ENCODE results near the gene ADAMTS16.

ADAMTS16 gene

DNA sequence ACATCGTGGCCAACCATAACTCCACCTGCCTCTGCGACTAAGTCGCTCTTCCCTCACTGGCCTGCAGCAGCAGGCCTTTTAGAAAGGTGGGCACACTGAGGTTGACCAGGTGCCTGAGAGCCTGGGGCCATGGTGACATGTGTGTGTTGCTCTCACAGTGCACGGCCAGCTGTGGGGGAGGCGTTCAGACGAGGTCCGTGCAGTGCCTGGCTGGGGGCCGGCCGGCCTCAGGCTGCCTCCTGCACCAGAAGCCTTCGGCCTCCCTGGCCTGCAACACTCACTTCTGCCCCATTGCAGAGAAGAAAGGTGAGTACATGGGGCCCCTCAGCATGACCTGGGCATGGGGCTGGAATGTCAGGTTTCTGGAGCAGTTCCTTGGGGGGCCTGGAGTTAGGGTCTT is 177.8 kb downstream of the ADAMTS16 start:
- DNase-seq (ENCODE audit: low spot score in 2 of 2), result no peak
- Histone ChIP-seq H3K4me1 (no peaks in the 10 kb centered on the region), H3K4me3 (no peak overlapping the region), H3K27me3 (ENCODE audit: low read depth) (no peaks in the 10 kb centered on the region), H3K9me3 (no peaks in the 10 kb centered on the region), H3K36me3 (replicated peaks) (no peaks in the 10 kb centered on the region)
- in situ Hi-C loops (cut with MboI; ENCODE audit: low sequenced_read_pairs), result no loop called here

DNA sequence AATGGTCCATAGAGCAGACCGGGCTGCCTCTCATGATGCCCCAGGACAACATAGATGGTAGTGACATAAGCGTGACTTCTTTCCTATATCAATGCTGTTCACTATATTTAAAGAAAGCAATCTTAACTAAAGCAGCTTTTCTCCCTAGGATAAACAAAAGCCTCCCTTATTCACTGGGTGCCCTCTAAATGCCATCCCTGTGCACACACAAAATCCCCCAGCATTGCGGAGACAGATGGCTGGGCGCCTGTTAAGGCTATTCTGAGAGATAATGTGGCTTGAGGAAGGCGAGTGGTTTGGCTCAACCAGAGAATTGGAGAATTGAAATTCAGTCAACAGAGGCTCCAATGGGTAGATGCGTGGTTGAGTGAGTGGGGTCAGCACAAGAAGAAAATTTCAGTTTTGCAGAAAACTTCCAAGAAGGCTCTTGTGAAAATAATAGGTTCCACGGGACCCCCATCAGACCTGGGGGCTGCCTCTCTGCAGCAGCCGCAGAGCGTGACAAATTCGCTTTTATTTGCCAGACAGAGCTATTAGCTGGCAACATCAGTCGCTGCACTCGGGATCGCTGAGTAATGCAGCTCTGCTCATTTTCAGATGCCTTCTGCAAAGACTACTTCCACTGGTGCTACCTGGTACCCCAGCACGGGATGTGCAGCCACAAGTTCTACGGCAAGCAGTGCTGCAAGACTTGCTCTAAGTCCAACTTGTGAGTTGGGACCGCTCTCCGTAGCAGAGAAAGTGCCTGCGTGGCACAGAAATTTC is 178.5 kb downstream of the ADAMTS16 start:
- H3K36me3 ChIP-seq (replicated peaks), result no peaks in the 10 kb centered on the region
- in situ Hi-C loops (cut with MboI; ENCODE audit: low sequenced_read_pairs), result no loop called here
- no peaks in the 10 kb centered on the region for H3K9me3 ChIP-seq
- H3K4me3 ChIP-seq, result no peak overlapping the region
- H3K4me1 ChIP-seq, result no peaks in the 10 kb centered on the region
- no peak for DNase-seq (ENCODE audit: low spot score in 2 of 2)
- no peaks in the 10 kb centered on the region for H3K27me3 ChIP-seq (ENCODE audit: low read depth)

DNA sequence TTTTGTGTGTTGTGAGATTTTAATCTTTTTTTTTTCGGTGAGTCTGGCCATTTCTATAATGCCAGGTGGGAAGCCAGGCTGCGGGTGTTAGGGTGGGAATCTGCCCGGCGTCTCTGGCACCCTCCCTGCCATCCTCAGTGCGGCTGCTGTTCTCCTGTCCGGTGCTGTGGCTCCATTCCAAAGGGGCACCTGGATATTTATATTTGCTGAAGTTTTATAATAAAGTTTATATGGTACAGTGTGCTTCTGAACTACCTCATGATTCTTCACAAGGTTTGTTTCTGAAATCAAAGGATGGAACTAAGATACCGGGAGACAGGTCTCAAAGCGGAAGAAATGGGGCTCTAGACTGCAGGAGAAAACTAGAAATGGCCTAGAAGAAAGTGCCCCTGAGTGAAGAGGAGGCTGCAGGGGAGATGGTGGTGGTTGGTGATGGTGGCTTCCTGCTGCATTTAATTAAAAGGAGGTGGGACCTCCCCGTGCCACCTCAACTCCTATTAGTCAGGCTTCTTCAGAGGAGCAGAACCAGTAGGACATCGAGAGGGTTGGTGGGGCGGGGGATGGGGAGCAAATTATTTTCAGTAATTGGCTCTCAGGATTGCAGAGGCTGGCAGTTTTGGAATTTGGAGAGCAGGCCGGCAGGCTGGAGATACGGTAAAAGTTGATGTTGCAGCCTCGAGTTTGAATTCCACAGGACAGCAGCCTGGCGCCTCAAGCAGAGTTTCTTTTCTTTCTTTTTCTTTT is 180.1 kb downstream of the ADAMTS16 start:
- no peaks in the 10 kb centered on the region for H3K27me3 ChIP-seq (ENCODE audit: low read depth)
- H3K9me3 ChIP-seq, result no peaks in the 10 kb centered on the region
- no peak overlapping the region for H3K4me3 ChIP-seq
- H3K4me1 ChIP-seq, result no peaks in the 10 kb centered on the region
- in situ Hi-C loops (cut with MboI; ENCODE audit: low sequenced_read_pairs), result no loop called here
- DNase-seq (ENCODE audit: low spot score in 2 of 2), result no peak
- no peaks in the 10 kb centered on the region for H3K36me3 ChIP-seq (replicated peaks)

DNA sequence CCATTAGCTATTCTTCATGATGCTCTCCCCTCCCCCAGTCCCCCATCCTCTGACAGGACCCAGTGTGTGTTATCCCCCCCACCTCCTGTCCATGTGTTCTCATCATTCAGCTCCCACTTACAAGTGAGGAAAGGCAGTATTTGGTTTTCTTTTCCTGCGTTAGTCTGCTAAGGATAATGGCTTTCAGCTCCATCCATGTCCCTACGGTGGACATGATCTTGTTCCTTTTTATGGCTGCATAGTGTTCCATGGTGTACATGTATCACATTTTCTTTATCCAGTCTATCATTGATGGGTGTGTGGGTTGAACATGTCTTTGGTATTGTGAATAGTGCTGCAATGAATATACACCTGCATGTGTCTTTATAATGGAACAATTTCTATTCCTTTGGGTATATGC is 181.0 kb downstream of the ADAMTS16 start:
- Histone ChIP-seq H3K4me3 (no peak overlapping the region), H3K27me3 (ENCODE audit: low read depth) (no peaks in the 10 kb centered on the region), H3K9me3 (no peaks in the 10 kb centered on the region), H3K36me3 (replicated peaks) (no peaks in the 10 kb centered on the region), H3K4me1 (no peaks in the 10 kb centered on the region)
- in situ Hi-C loops (cut with MboI; ENCODE audit: low sequenced_read_pairs), result no loop called here
- DNase-seq (ENCODE audit: low spot score in 2 of 2), result no peak

DNA sequence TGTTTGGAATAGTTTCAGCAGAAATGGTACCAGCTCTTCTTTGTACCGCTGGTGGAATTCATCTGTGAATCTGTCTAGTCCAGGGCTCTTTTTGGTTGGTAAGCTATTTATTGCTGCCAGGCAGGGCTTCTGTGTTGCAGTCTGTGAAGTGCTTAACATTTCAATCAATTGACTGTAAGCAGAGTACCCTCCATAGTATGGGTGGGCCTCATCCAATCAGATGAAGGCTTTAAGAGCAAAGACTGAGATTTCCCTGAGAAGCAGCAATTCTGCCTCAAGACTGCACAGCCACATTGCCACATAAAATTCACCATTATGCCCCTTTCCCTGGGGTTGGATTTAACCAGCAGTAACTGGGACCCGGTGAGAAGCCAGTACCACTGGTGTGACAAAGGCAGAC is 183.4 kb downstream of the ADAMTS16 start:
- no peaks in the 10 kb centered on the region for H3K27me3 ChIP-seq (ENCODE audit: low read depth)
- no peak overlapping the region for H3K4me3 ChIP-seq
- in situ Hi-C loops (cut with MboI; ENCODE audit: low sequenced_read_pairs), result no loop called here
- no peak for DNase-seq (ENCODE audit: low spot score in 2 of 2)
- no peaks in the 10 kb centered on the region for H3K4me1 ChIP-seq
- H3K9me3 ChIP-seq, result no peaks in the 10 kb centered on the region
- no peaks in the 10 kb centered on the region for H3K36me3 ChIP-seq (replicated peaks)

DNA sequence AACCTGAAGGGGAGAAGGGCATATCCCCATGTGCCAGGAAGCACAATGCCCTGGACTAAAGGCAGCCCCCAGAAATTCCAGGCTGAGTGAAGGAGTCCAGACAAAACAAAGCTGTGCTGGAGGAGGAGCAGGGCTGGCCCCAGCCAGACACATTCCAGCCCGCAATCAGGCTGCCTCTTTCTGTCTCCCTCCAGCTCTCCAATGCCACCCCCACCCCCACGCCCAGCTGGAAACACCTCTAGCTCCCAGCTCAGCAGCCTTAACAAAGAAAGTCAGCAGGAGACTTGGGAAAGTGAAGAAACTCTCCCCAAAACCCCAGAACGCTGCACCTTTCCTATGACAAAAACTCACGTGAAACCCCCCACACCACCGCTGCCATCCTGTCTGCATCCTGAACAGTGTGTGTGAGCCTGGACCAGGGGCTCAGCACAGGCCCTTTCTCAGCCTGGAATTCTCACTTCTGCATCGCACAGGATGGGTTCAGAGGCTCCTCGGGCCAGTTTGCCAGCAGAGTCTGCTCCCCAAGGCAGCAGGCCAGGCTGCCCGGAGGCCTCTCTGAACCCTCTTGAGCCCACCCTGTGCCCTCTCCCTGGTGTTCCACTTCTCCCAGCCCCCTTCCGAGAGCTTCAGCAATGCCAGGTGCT is 186.1 kb downstream of the ADAMTS16 start:
- no peak for DNase-seq (ENCODE audit: low spot score in 2 of 2)
- H3K4me3 ChIP-seq, result no peak overlapping the region
- H3K36me3 ChIP-seq (replicated peaks), result no peaks in the 10 kb centered on the region
- in situ Hi-C loops (cut with MboI; ENCODE audit: low sequenced_read_pairs), result no loop called here
- no peaks in the 10 kb centered on the region for H3K27me3 ChIP-seq (ENCODE audit: low read depth)
- H3K4me1 ChIP-seq, result no peaks in the 10 kb centered on the region
- H3K9me3 ChIP-seq, result no peaks in the 10 kb centered on the region

DNA sequence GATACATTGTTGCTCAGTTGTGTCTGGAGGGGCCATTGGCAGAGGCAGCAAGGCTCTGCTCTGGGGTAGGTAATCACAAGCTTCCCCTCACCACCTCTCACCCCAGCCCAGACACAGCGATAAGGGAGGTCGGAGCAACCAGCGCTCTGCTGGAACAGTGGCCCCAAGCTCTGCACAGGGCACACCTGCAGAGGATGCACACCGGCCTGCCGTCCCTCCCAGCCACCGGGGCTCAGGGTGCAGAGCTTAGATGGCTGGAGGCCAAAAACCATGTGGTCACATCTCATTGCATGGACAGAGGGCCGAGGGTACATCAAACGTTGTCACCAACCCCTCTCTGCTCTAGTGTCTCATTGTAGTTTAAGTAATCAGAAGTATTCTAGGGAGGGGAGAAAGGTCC is 187.0 kb downstream of the ADAMTS16 start:
- Histone ChIP-seq H3K9me3 (no peaks in the 10 kb centered on the region), H3K36me3 (replicated peaks) (no peaks in the 10 kb centered on the region), H3K4me3 (no peak overlapping the region), H3K27me3 (ENCODE audit: low read depth) (no peaks in the 10 kb centered on the region), H3K4me1 (no peaks in the 10 kb centered on the region)
- no peak for DNase-seq (ENCODE audit: low spot score in 2 of 2)
- in situ Hi-C loops (cut with MboI; ENCODE audit: low sequenced_read_pairs), result no loop called here

DNA sequence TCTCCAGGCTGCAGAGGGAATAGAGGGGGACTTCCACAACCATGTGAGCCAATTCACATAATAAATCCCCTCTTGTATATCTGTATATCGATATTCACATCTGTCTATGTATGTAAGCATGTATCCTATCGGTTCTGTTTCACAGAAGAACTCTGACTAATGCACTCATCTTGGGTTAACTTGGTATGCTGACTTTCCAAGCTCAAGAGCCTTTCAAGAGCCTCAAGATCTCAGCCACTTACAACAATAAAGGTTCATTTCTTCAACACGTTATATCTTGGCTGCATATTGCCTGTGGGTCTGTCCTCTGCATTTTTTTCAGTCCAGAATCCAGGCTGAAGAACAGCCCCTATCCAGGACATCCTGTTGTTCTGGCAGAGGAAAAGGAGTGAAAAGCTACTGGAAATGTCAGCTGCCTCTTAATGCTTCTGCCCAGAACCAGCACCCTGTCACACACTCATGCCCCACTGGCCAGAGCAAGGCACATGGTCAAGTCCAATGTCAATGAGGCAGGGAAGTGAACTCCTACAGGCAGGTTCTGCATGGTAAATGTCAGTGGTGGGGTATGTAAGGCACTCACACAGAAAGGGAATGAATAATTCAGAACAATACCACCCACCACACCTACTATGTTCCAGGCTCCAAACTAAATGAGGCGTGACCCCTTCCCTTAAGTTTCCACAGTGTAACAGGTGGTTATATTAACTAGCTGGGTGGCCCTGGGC is 190.8 kb downstream of the ADAMTS16 start:
- Histone ChIP-seq H3K36me3 (replicated peaks) (no peaks in the 10 kb centered on the region), H3K27me3 (ENCODE audit: low read depth) (no peaks in the 10 kb centered on the region), H3K4me3 (no peak overlapping the region), H3K9me3 (no peaks in the 10 kb centered on the region), H3K4me1 (no peaks in the 10 kb centered on the region)
- no peak for DNase-seq (ENCODE audit: low spot score in 2 of 2)
- in situ Hi-C loops (cut with MboI; ENCODE audit: low sequenced_read_pairs), result no loop called here

DNA sequence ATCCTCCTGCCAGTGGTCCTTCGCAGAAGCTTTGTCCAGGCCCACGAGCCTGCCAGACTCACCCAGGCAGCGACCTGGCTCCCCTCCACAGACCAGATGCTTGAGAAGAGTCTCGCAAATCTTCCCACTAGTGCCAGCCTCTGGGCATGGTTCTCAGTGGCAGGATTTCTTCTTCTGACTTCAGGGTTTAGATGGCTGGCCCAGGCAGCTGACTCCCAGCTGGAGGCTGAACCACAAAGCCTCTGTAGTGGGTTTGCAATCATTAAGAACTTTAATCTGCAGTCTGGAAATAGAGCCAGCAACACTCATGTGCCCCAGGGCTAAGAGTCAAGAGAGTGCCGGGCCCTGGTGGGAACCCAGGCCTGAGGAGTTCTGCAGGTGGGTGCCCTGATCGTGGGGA is 191.7 kb downstream of the ADAMTS16 start:
- in situ Hi-C loops (cut with MboI; ENCODE audit: low sequenced_read_pairs), result no loop called here

DNA sequence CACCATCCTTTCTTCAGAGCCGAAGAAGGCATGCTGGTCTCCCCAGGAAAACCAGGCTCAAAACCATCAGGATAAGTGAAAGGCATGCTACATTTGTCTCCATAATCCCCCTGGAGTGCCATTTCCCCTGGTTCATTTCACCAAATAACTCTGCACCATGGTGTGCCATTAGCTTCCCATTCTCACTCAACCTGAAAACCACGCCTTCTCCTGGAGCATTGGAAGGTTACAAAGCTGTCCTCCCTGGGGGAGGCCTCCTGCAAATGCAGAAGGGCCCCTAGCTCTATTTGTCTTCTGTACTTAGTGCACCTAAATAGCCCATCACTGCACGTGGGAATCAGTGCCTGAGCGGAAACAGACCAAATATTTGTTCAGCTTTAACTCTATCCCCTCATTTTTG is 192.2 kb downstream of the ADAMTS16 start:
- no peaks in the 10 kb centered on the region for H3K9me3 ChIP-seq
- H3K4me3 ChIP-seq, result no peak overlapping the region
- H3K27me3 ChIP-seq (ENCODE audit: low read depth), result no peaks in the 10 kb centered on the region
- no peaks in the 10 kb centered on the region for H3K36me3 ChIP-seq (replicated peaks)
- DNase-seq (ENCODE audit: low spot score in 2 of 2), result no peak
- H3K4me1 ChIP-seq, result no peaks in the 10 kb centered on the region
- in situ Hi-C loops (cut with MboI; ENCODE audit: low sequenced_read_pairs), result no loop called here

More for the DNA sequence above, 191.7 kb downstream of the ADAMTS16 start:
- no peaks in the 10 kb centered on the region for H3K9me3 ChIP-seq
- no peaks in the 10 kb centered on the region for H3K27me3 ChIP-seq (ENCODE audit: low read depth)
- H3K36me3 ChIP-seq (replicated peaks), result no peaks in the 10 kb centered on the region
- DNase-seq (ENCODE audit: low spot score in 2 of 2), result no peak
- no peaks in the 10 kb centered on the region for H3K4me1 ChIP-seq
- no peak overlapping the region for H3K4me3 ChIP-seq

DNA sequence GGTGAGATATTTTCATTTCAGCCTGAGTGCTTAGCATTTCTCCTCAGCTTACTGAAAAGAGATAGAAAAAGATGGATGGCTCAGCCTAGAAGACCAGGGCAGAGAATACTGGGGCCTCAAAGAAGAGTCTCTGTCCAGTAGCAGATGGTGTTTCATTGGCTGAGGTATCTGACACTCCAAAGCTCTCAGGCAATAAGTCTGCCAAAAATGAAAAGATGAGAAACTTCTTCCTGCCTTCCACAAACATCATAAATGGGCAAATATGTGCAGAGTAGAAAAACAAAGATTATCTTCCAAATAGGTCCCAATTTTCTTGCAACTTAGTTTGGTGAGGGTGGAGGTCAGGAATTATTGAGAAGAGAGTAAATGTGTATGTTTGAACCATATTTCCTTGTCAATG is 195.0 kb downstream of the ADAMTS16 start:
- Histone ChIP-seq H3K4me1 (no peaks in the 10 kb centered on the region), H3K27me3 (ENCODE audit: low read depth) (no peaks in the 10 kb centered on the region), H3K9me3 (no peaks in the 10 kb centered on the region), H3K4me3 (no peak overlapping the region), H3K36me3 (replicated peaks) (no peaks in the 10 kb centered on the region)
- no peak for DNase-seq (ENCODE audit: low spot score in 2 of 2)
- in situ Hi-C loops (cut with MboI; ENCODE audit: low sequenced_read_pairs), result no loop called here

DNA sequence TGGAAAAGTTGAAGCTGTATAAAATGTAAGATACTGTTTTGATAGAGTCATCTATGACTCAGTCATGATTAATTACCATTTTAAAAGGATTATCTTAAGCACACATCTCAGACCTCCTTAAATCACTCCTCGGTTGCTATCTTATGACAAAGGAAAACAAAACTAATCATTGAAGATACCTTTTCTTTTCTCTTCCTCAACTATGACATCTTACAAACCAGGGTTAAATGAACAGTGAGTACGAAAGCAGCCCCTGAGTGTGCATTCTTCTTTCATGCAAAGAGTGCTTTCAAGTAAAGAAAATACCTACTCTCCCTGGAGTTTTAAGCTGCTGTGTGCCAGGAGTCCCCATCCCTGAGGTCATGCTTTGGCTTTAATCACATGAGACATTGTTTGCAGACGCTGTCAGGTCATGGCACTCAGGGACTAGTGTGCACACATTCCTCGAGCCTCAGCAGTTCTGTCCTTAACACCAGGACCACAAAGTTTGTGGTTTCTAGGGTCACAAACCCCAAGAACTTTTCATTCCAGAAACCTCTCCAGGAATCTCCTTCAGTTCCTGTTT is 195.7 kb downstream of the ADAMTS16 start:
- no peaks in the 10 kb centered on the region for H3K27me3 ChIP-seq (ENCODE audit: low read depth)
- in situ Hi-C loops (cut with MboI; ENCODE audit: low sequenced_read_pairs), result no loop called here
- H3K36me3 ChIP-seq (replicated peaks), result no peaks in the 10 kb centered on the region
- DNase-seq (ENCODE audit: low spot score in 2 of 2), result no peak
- no peaks in the 10 kb centered on the region for H3K9me3 ChIP-seq
- H3K4me3 ChIP-seq, result no peak overlapping the region
- H3K4me1 ChIP-seq, result no peaks in the 10 kb centered on the region

DNA sequence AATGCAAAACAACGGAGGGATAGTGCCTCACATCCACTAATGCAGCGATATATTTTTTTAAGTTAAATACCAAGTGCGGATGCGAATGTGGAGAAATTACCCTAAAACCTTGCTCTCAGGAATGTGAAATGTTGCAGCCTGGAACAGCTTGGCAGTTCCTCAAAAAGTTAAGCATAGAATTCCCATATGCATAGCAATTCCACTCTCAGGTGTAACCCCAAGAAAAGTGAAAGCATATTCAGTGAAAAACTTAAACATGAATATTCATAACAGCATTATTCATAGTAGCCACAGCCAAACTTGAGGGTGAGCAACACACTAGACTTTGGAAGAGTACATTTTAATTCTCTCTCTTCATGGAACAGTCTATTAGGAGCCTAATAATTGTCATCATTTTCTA is 199.1 kb downstream of the ADAMTS16 start:
- in situ Hi-C loops (cut with MboI; ENCODE audit: low sequenced_read_pairs), result no loop called here
- H3K4me1 ChIP-seq, result no peaks in the 10 kb centered on the region
- H3K4me3 ChIP-seq, result no peak overlapping the region
- no peaks in the 10 kb centered on the region for H3K9me3 ChIP-seq
- no peaks in the 10 kb centered on the region for H3K36me3 ChIP-seq (replicated peaks)
- no peaks in the 10 kb centered on the region for H3K27me3 ChIP-seq (ENCODE audit: low read depth)
- DNase-seq (ENCODE audit: low spot score in 2 of 2), result no peak

Measured in HAP-1 (cell line).